Measurements from ENCODE around the gene ZNF467.

Gene ZNF467

GRCh38 chr7:149773446-149774236 lies at the start of gene ZNF467:
TSS of gene ZNF467 (minus strand) at chr7:149773588. CDS start at chr7:149771032, 2,556 bp downstream.
- no peak for DNase-seq (ENCODE audit: low spot score)

- DNase-seq (ENCODE audit: low spot score) = no peak
Measured at GRCh38 chr7:149822353-149822943, 49.1 kb upstream of the ZNF467 start.

- no peak for DNase-seq (ENCODE audit: low spot score)
Measured at GRCh38 chr7:149821191-149822148, 48.1 kb upstream of the ZNF467 start.

GRCh38 chr7:149820622-149821190 lies 47.3 kb upstream of the ZNF467 start:
- no peak for DNase-seq (ENCODE audit: low spot score)

- no peak for DNase-seq (ENCODE audit: low spot score)
Measured at GRCh38 chr7:149819961-149820340, 46.6 kb upstream of the ZNF467 start.

GRCh38 chr7:149819141-149819960 lies 46.0 kb upstream of the ZNF467 start:
- no peak for DNase-seq (ENCODE audit: low spot score)

- DNase-seq (ENCODE audit: low spot score) = no peak
Measured at GRCh38 chr7:149818536-149818840, 45.1 kb upstream of the ZNF467 start.

- no peak for DNase-seq (ENCODE audit: low spot score)
Measured at GRCh38 chr7:149817836-149818535, 44.6 kb upstream of the ZNF467 start.

- DNase-seq (ENCODE audit: low spot score) = no peak
Measured at GRCh38 chr7:149817301-149817771, 43.9 kb upstream of the ZNF467 start.

- no peak for DNase-seq (ENCODE audit: low spot score)
Measured at GRCh38 chr7:149816794-149817193, 43.4 kb upstream of the ZNF467 start.

GRCh38 chr7:149816267-149816751 lies 42.9 kb upstream of the ZNF467 start:
- DNase-seq (ENCODE audit: low spot score) = no peak

GRCh38 chr7:149815661-149816266 lies 42.4 kb upstream of the ZNF467 start:
- DNase-seq (ENCODE audit: low spot score) = no peak

- DNase-seq (ENCODE audit: low spot score) = no peak
Measured at GRCh38 chr7:149815121-149815520, 41.7 kb upstream of the ZNF467 start.

- DNase-seq (ENCODE audit: low spot score) = no peak
Measured at GRCh38 chr7:149814494-149814893, 41.1 kb upstream of the ZNF467 start.

- DNase-seq (ENCODE audit: low spot score) = no peak
Measured at GRCh38 chr7:149813254-149814035, 40.1 kb upstream of the ZNF467 start.

GRCh38 chr7:149811831-149812490 lies 38.6 kb upstream of the ZNF467 start:
- DNase-seq (ENCODE audit: low spot score) = no peak

GRCh38 chr7:149811221-149811620 lies 37.8 kb upstream of the ZNF467 start:
- no peak for DNase-seq (ENCODE audit: low spot score)

GRCh38 chr7:149809215-149809614 lies 35.8 kb upstream of the ZNF467 start:
- DNase-seq (ENCODE audit: low spot score) = no peak

- no peak for DNase-seq (ENCODE audit: low spot score)
Measured at GRCh38 chr7:149808311-149808710, 34.9 kb upstream of the ZNF467 start.
